NK-92 treated with Interleukin-12 subunit alpha and Interleukin-12 subunit beta, amount 100 ng/mL, for 24 hours (cell line): ENCODE results near the gene CALHM1.
"Not testable (repeated sequence)": the region's sequence is repeated elsewhere in the genome, so short reads cannot be mapped to it uniquely, and the experiment has no call there.

Experiments
- DNase-seq: peaks from one replicate; lab custom pipeline; 2025; lab: John Stamatoyannopoulos, UW

The CALHM1 gene

DNA sequence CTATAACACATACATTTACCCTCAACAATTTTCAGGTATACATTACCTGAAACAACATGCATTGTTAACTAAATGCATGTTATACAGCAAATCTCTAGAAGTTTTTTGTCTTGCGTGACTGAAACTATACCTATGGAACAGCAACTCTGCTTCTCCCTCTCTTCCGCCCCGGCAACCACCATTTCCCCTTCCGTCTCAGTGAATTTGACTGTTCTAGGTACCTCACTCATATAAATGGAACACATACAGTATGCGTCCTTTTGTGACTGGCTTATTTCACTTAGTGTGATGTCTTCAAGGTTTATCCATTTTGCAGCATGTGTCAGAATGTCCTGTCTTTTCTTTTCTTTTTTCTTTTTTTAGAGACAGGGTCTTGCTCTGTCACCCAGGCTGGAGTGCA is 29.1 kb downstream of the CALHM1 start:
- no peak for DNase-seq

DNA sequence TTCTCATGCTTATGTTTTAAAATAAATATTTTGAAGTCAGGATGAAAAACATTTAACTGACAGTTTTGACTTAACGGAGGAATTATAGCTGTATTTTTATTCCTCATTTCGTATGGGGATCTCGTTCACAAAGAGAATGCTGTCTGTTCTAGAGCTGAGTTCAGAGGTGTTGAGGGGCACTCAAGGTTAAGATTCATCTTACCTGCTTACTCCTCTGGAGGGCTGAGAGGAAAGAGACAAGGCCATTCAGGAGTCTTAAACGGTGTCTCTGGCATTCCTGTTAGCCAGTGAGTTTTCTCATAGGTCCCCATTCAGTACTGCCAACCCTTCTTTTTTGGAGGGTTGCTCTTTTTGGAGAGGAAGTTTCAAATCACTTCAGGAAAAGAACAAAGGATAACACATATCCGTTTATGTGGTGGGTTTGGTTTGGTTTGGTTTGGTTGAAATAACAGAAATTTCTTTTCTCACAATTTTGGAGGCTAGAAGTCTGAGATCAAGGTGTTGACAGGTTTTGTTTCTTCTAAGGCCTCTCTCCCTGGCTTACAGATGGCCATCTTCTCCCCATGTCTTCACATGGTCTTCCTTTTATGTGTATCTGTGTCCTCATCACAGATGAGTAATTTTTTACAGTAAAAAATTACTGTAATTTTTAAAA is 29.6 kb downstream of the CALHM1 start:
- no peak for DNase-seq

DNA sequence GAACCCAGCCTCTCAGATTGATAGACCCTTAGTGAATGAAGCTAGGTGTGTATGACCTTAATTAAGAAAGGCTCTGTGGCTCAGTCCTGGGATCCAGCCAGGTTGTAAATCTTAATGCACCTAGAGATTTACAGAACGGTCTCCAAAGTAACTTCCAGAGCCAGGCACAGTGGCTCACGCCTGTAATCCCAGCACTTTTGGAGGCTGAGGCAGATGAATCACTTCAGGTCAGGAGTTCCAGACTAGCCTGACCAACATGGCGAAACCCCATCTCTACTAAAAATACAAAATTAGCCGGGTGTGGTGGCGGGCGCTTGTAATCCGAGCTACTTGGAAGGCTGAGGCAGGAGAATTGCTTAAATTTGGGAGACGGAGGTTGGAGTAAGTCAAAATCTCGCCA is 30.8 kb downstream of the CALHM1 start:
- no peak for DNase-seq

DNA sequence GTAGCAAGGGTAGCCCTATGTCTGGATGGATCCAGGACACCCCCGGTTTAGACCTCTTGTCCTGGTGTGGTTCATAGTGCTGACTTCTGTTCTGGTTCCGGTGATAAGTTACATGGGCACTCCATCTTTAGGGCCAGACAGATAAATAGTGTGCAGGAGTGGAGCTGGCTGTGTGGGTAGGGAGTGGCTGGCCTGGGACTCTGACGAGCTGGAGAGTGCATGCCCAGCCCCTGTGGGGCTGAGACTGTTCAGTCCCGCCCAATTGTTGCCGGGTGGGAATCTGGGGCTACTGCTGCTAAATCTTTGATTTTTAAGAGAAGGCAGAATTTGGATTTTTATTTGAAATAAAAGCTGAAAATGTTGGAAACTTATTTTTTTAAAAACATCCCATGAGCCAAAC is 35.0 kb downstream of the CALHM1 start:
- no peak for DNase-seq

DNA sequence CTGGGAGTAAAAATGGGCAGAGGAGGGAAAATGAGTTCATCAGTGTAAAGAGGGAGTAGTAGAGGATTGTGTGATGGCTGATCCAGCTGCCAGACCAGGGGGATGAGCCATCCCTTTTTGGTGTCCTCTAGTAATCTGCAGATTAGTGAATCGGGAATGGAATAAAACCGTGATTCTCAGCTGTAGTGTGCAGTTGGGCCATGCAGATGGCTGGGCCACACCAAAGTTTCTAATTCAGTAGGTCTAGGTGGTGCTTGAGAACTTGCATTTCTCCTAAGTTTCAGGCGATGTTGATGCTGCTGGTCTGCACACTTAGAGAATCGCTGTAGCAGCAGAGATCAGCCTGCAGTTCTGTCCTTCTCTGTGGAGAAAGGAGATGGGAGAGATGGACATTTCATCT is 39.6 kb downstream of the CALHM1 start:
- DNase-seq, result no peak

DNA sequence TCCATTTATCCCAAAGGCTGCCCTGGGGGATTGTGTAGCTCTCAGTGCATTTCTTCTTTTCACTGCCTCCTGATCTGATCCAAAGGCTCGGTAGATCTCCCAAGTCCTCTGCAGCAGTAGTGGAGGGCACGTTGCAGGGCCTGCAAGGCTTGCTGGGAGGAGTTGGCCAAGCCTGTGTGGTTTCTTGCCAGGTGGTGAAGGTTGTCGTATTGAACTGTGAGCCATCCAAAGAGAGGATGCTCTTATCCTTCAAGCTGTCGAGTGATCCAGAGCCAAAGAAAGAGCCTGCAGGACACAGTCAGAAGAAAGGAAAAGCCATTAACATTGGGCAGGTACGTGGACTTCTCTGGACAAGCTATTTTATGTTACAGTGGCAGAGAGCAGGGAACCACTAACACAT is 41.1 kb downstream of the CALHM1 start:
- DNase-seq, result no peak

DNA sequence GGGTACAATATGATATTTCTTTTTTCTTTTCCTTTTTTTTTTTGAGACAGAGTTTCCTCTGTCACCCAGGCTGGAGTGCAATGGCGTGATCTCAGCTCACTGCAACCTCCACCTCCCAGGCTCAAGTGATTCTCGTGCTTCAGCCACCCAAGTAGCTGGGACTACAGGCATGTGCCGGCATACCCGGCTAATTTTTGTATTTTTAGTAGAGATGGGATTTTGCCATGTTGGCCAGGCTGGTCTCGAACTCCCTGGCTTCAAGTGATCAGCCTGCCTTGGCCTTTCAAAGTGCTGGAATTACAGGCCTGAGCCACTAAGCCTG is 41.6 kb downstream of the CALHM1 start:
- not testable (repeated sequence) for DNase-seq

DNA sequence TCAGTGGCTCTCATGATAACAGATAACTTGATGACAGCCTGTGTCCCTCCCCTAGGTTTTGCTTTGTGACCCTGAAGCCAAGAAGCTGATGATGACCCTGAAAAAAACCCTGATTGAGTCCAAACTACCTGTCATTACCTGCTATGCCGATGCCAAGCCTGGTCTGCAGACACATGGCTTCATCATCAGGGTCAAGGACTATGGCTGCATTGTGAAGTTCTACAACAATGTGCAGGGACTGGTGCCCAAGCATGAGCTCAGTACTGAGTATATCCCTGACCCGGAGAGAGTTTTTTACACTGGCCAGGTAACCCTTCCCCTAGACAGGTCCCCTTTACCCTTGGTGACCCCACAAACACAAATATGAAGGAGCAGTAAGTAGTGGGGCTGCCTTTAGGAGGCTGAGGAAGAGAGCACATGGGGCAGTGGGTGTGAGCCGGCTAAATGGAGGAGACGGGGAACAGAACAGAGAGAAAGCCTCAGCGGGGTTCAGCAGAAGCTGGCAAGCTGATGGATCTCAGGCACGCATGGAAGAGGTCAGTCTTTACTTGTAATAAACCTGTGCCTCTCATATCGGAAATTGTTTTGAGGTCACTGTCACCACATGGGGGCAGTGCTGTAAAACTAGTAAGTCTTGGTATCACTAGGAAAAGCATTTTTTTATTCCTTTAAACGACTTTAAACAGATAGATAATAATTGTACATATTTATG is 42.1 kb downstream of the CALHM1 start:
- no peak for DNase-seq

DNA sequence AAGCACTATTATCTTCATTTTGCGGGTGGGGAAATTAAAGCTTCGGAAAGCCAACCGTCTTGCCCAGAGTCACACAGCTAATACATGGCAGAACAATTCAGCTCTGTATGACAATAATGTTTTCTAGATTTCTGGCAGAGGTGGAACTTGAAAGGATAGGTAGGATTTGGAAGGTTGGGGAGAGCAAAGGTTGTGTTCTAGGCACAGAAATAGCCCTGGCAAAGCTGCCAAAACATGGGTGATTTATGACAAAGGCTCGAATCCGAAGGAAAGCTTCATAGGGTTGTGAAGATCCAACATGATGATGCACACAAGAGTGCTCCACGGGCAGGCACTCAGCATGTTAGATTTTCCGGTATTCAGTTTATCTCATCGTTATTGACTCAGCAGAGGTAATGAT is 43.1 kb downstream of the CALHM1 start:
- DNase-seq, result no peak

DNA sequence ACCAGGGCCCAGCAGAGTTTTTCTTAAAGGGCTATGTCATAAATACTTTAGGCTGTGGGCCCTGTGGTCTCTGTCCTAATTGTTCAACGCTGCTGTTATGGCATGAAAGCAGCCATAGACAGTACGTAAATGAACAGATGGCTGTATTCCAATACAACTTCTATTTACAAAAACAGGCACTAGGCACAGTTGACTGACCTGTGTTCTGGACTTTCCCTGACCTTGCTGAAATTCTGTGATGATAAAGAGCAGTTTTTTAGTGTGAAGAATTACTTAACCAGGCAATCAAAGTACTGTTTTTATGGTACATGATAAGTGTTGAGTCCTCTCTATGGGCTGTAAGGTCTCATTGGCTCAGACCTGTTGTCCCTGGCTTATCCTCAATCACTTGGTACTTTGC is 45.1 kb downstream of the CALHM1 start:
- DNase-seq, result no peak
